DOHH2 (cell line): ENCODE results near the gene SCN8A.

Experiments used
- H3F3A ChIP-seq: fragments of 200-600 bp; sonication (generic), shearing (Covaris generic); 2 replicates; pipeline ENCODE4 v1.6.0; 2016; ENCODE audit warnings: antibody characterized with exemption, mild to moderate bottlenecking; ENCODE audit not compliant: control insufficient read depth, insufficient read depth
- H3K27ac ChIP-seq: fragments of 200-600 bp; sonication (generic); 2 replicates; pipeline ENCODE4 v1.5.1; 2014; ENCODE audit warnings: low read depth, mild to moderate bottlenecking, low read length, moderate library complexity
- H3K27me3 ChIP-seq: fragments of 200-600 bp; sonication (generic); 2 replicates; pipeline ENCODE4 v1.6.1; 2014; ENCODE audit warnings: mild to moderate bottlenecking, low read length, mixed read lengths; ENCODE audit not compliant: control insufficient read depth
- H3K36me3 ChIP-seq: fragments of 200-600 bp; sonication (generic); 2 replicates; pipeline ENCODE4 v1.6.1; 2014; ENCODE audit warnings: mild to moderate bottlenecking, low read length, moderate library complexity, mixed read lengths; ENCODE audit not compliant: control insufficient read depth
- H3K4me1 ChIP-seq: fragments of 200-600 bp; sonication (generic); 2 replicates; pipeline ENCODE4 v1.6.1; 2014; ENCODE audit warnings: mild to moderate bottlenecking, low read length, mixed read lengths; ENCODE audit not compliant: control insufficient read depth
- H3K4me2 ChIP-seq: fragments of 200-600 bp; sonication (generic); 2 replicates; pipeline ENCODE4 v1.6.0; 2014; ENCODE audit warnings: mild to moderate bottlenecking, low read length, moderate library complexity
- H3K4me3 ChIP-seq: fragments of 200-600 bp; sonication (generic); 2 replicates; pipeline ENCODE4 v1.5.1; 2014; ENCODE audit warnings: mild to moderate bottlenecking, low read length, mixed read lengths
- H3K79me2 ChIP-seq: fragments of 200-600 bp; sonication (generic); 2 replicates; pipeline ENCODE4 v1.6.1; 2014; ENCODE audit warnings: mild to moderate bottlenecking, low read length, mixed read lengths; ENCODE audit not compliant: control insufficient read depth
- H3K9me2 ChIP-seq: fragments of 200-600 bp; sonication (generic); replicated peaks from 2 replicates; pipeline ENCODE4 v1.6.1; 2014; ENCODE audit warnings: mild to moderate bottlenecking, low read length, mixed read lengths; ENCODE audit not compliant: control insufficient read depth
- H3K9me3 ChIP-seq: fragments of 200-600 bp; sonication (generic); 2 replicates; pipeline ENCODE4 v1.6.1; 2014; ENCODE audit warnings: antibody characterized with exemption, low read length, mixed read lengths; ENCODE audit not compliant: control insufficient read depth, insufficient read depth
- H4K20me1 ChIP-seq: fragments of 200-600 bp; sonication (generic); 2 replicates; pipeline ENCODE4 v1.6.0; 2014; ENCODE audit warnings: low read depth, mild to moderate bottlenecking, antibody characterized with exemption, low read length, moderate library complexity; ENCODE audit not compliant: control insufficient read depth, insufficient read depth
- EZH2phosphoT487 ChIP-seq: fragments of 200-600 bp; sonication (generic); IDR thresholded peaks from 2 replicates; pipeline ENCODE4 v1.6.1; 2017; ENCODE audit warnings: borderline replicate concordance, mild to moderate bottlenecking, antibody characterized with exemption, low read length, moderate library complexity, mixed read lengths
- TF ChIP-seq, protein P1 (sequence below): fragments of 200-600 bp; sonication (generic); IDR thresholded peaks from one replicate; pipeline ENCODE4 v1.5.1; 2014; ENCODE audit warnings: antibody characterized with exemption, mild to moderate bottlenecking, low read depth, low read length; ENCODE audit not compliant: poor library complexity, severe bottlenecking

Gene SCN8A

GRCh38 chr12:51848841-51849735, 258.1 kb downstream of the SCN8A start:
- no peaks in the 10 kb centered on the region for H3F3A ChIP-seq
- no peaks in the 10 kb centered on the region for H3K4me1 ChIP-seq
- peaks cover 15% of the 10 kb centered on the region for H3K27me3 ChIP-seq
- H3K36me3 ChIP-seq, result no peaks in the 10 kb centered on the region
- H3K9me2 ChIP-seq, result no peaks in the 10 kb centered on the region
- no peaks in the 10 kb centered on the region for H3K9me3 ChIP-seq
- H4K20me1 ChIP-seq, result no peaks in the 10 kb centered on the region
- H3K4me3 ChIP-seq, result no peak overlapping the region
- H3K4me2 ChIP-seq, result no peak overlapping the region
- H3K79me2 ChIP-seq, result no peaks in the 10 kb centered on the region
- no peak overlapping the region for H3K27ac ChIP-seq
- TF ChIP-seq, protein P1, sequence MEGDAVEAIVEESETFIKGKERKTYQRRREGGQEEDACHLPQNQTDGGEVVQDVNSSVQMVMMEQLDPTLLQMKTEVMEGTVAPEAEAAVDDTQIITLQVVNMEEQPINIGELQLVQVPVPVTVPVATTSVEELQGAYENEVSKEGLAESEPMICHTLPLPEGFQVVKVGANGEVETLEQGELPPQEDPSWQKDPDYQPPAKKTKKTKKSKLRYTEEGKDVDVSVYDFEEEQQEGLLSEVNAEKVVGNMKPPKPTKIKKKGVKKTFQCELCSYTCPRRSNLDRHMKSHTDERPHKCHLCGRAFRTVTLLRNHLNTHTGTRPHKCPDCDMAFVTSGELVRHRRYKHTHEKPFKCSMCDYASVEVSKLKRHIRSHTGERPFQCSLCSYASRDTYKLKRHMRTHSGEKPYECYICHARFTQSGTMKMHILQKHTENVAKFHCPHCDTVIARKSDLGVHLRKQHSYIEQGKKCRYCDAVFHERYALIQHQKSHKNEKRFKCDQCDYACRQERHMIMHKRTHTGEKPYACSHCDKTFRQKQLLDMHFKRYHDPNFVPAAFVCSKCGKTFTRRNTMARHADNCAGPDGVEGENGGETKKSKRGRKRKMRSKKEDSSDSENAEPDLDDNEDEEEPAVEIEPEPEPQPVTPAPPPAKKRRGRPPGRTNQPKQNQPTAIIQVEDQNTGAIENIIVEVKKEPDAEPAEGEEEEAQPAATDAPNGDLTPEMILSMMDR, result no peak
- no peak for TF ChIP-seq EZH2phosphoT487

DNA sequence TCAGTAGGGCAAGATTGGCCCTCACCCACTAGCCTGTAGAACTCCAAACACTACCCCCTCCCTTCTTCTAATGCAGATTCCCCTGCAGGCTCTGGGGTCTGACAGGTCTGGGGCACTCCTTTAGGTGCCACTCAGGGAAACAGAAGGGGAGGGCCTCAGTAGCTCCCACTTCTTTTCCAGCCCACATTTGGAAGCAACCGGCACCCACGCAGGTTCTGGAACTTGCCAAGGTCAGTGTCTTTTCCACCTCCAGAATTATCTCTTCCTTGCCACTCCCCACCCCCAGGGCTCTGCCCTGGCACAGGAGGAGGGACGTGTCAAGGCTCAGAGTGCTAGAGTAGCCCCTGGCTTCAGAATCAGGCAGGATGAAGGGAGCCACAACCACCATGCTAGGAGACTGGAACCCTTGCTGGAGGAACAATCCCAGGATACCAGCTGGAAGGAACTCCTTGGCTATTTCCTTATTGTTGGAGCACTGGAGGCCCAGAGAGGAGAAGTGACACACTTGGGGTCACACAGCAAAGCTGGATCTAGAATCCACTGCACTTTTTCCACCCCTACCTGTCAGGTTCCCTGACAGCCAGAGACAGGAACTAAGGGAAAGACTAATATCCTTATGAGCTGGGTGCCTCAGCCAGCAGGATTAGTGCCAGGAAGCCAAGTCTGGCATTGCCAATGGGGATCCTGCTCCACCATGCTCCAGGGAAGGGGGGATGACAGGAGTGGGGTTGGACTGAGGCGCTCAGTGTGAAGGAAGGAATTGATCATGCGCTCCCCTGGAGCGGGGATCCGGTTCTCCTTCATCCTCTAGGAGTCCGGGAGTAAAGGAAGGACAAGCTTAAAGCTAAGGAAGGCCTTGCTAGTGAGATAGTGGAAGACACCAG, 259.3 kb downstream of the SCN8A start:
- no peak overlapping the region for H3K4me3 ChIP-seq
- H3K9me3 ChIP-seq, result no peaks in the 10 kb centered on the region
- H3K4me2 ChIP-seq, result no peak overlapping the region
- H3K79me2 ChIP-seq, result no peaks in the 10 kb centered on the region
- no peaks in the 10 kb centered on the region for H3K4me1 ChIP-seq
- no peak for TF ChIP-seq EZH2phosphoT487
- TF ChIP-seq, protein P1, result no peak
- H3F3A ChIP-seq, result no peaks in the 10 kb centered on the region
- H3K36me3 ChIP-seq, result no peaks in the 10 kb centered on the region
- peaks cover 11% of the 10 kb centered on the region for H3K27me3 ChIP-seq
- H4K20me1 ChIP-seq, result no peaks in the 10 kb centered on the region
- H3K27ac ChIP-seq, result no peak overlapping the region
- H3K9me2 ChIP-seq, result no peaks in the 10 kb centered on the region

DNA sequence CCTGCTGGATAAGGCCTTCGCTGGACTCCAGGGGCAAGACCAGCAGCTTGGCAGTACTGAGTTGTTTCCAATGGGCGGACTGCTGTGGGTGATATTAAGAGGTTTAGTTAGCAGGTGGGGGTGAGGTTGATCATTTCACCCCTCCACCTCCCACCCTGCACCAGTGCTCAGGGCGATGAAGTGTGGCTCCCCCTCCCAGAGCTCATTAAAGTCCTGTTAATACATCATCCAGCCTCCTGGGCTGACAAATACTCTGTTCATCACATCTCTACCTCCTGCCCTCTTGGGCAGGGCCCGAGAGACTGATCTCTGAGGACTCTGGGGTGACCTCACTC, 259.9 kb downstream of the SCN8A start:
- H3K4me3 ChIP-seq, result no peak overlapping the region
- H3F3A ChIP-seq, result no peaks in the 10 kb centered on the region
- no peak overlapping the region for H3K4me2 ChIP-seq
- no peaks in the 10 kb centered on the region for H3K79me2 ChIP-seq
- H3K27ac ChIP-seq, result no peak overlapping the region
- no peaks in the 10 kb centered on the region for H3K4me1 ChIP-seq
- no peak for TF ChIP-seq EZH2phosphoT487
- TF ChIP-seq, protein P1, result no peak
- no peaks in the 10 kb centered on the region for H3K9me3 ChIP-seq
- H3K36me3 ChIP-seq, result no peaks in the 10 kb centered on the region
- no peaks in the 10 kb centered on the region for H3K9me2 ChIP-seq
- no peaks in the 10 kb centered on the region for H4K20me1 ChIP-seq
- peaks cover 9% of the 10 kb centered on the region for H3K27me3 ChIP-seq
